Type B pancreatic cell (in vitro differentiated cells): ENCODE measurements around the gene NDUFAF8. TPM values are rescaled to one million over a fixed set of nuclear protein-coding genes. Genes with fewer than 3 reads are reported as not detected.
A peak's percentile ranks its signal among the peaks of the same experiment; 100 is the strongest.

ENCODE experiments used
- DNase-seq: peaks from one replicate; pipeline ENCODE4 v3.0.0; 2021; ENCODE audit warnings: mixed read lengths; ENCODE audit not compliant: unreplicated experiment; ENCODE audit errors: extremely low spot score
- H3K27ac Mint-ChIP-seq: 2 replicates; pipeline ENCODE4 v1.8.0; 2021; ENCODE audit warnings: mild to moderate bottlenecking, mixed read lengths
- H3K27me3 Mint-ChIP-seq: 2 replicates; pipeline ENCODE4 v1.8.0; 2021; ENCODE audit warnings: mixed read lengths
- H3K36me3 Mint-ChIP-seq: 2 replicates; pipeline ENCODE4 v1.8.0; 2021; ENCODE audit warnings: mixed read lengths
- H3K4me1 Mint-ChIP-seq: one replicate; pipeline ENCODE4 v1.8.0; 2021; ENCODE audit warnings: mixed read lengths; ENCODE audit not compliant: unreplicated experiment
- H3K4me3 Mint-ChIP-seq: 2 replicates; pipeline ENCODE4 v1.8.0; 2021; ENCODE audit warnings: mild to moderate bottlenecking, mixed read lengths
- H3K9me3 Mint-ChIP-seq: 2 replicates; pipeline ENCODE4 v1.8.0; 2021; ENCODE audit warnings: mixed read lengths
- CTCF ChIP-seq: fragments of 200-600 bp; sonication (generic); conservative IDR thresholded peaks from 2 replicates; pipeline ENCODE4 v1.5.0; 2021; ENCODE audit warnings: antibody characterized with exemption, mild to moderate bottlenecking
- total RNA-seq: library from RNA; stranded (reverse); gene quantifications from 2 replicates; pipeline ENCODE4 v1.2.1, GENCODE V29; 2021; ENCODE audit warnings: low replicate concordance

NDUFAF8 gene
- total RNA-seq, 1 donor from 2014 or later: 56.9 TPM

- no peak for TF ChIP-seq CTCF
- Mint-ChIP-seq H3K4me3 (no peak overlapping the region), H3K4me1 (peaks cover 7% of the 10 kb centered on the region), H3K27ac (no peak overlapping the region), H3K36me3 (peaks cover 8% of the 10 kb centered on the region), H3K27me3 (no peaks in the 10 kb centered on the region), H3K9me3 (no peaks in the 10 kb centered on the region)
- DNase-seq: no peak
Measured at GRCh38 chr17:81218459-81218858, 20.7 kb upstream of the NDUFAF8 start.

GRCh38 chr17:81218991-81219390 is 20.1 kb upstream of the NDUFAF8 start:
- Mint-ChIP-seq H3K27ac (no peak overlapping the region), H3K27me3 (peaks cover 3% of the 10 kb centered on the region), H3K4me3 (no peak overlapping the region), H3K36me3 (peaks cover 8% of the 10 kb centered on the region), H3K4me1 (peaks cover 12% of the 10 kb centered on the region), H3K9me3 (no peaks in the 10 kb centered on the region)
- DNase-seq: no peak
- no peak for TF ChIP-seq CTCF

DNA sequence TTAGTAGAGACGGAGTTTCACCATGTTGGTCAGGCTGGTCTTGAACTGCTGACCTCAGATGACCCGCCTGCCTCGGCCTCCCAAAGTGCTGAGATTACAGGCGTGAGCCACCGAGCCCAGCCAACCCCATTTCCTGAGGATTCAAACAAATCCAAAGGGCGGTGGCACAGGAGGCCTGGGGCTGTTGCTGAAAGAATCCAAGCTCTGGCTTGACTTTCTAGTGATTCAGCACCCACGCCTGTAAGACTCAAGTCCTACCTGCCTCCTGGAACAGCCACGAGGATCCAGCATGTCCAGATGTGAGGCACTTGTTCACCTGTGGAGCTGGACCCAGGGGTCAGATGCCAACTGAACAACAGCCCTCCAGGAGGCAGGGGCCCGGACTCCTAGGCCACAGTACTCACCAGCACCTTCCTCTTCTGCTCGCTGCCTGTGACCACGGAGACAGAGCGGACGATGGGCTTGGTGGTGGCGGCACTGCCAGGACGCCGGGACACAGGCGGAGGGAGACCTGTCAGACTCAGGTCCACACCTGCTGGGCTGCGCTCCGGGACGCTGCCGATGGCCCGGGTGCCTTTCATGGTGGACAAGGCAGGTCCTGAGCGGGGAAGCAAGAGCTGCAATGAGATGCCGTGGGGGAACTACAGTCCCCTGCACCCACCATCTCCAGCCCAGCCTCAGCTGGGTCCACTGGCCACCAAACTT is 19.5 kb upstream of the NDUFAF8 start:
- peaks cover 8% of the 10 kb centered on the region for H3K36me3 Mint-ChIP-seq
- no peak overlapping the region for H3K4me3 Mint-ChIP-seq
- H3K27ac Mint-ChIP-seq: no peak overlapping the region
- H3K27me3 Mint-ChIP-seq: peaks cover 3% of the 10 kb centered on the region
- DNase-seq: no peak
- TF ChIP-seq CTCF: no peak
- H3K9me3 Mint-ChIP-seq: no peaks in the 10 kb centered on the region
- H3K4me1 Mint-ChIP-seq: peaks cover 12% of the 10 kb centered on the region

DNA sequence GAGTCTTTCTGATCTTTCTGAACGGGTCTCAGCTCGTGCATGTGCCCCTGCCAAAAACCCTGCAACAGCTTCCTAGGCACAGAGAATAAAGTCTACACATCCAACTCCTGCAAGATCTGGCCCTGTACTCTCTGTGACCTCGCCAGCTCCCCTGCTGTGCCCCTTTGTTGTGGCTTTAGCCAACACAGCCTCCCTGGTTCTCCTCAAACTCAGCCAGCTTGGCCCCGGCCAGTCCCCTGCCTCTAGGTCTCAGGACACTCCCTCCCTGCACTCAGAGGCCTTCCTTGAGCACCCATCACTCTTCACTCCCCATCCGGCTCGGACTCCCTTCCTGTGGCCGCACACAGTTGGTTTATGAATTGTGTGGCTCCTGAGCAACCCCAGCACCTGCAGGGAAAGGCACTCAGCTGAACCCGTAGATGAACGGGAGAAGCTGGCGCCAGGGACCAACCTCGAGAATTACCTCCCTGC is 17.7 kb upstream of the NDUFAF8 start:
- Mint-ChIP-seq H3K4me1 (peaks cover 12% of the 10 kb centered on the region), H3K4me3 (peak overlapping the region; percentile 85), H3K27me3 (peaks cover 3% of the 10 kb centered on the region), H3K36me3 (peaks cover 8% of the 10 kb centered on the region), H3K9me3 (no peaks in the 10 kb centered on the region), H3K27ac (no peak overlapping the region)
- no peak for DNase-seq
- no peak for TF ChIP-seq CTCF

- H3K4me3 Mint-ChIP-seq: peak overlapping the region; percentile 85
- H3K27ac Mint-ChIP-seq: no peak overlapping the region
- no peak for TF ChIP-seq CTCF
- no peak for DNase-seq
- peaks cover 12% of the 10 kb centered on the region for H3K4me1 Mint-ChIP-seq
- H3K9me3 Mint-ChIP-seq: no peaks in the 10 kb centered on the region
- peaks cover 7% of the 10 kb centered on the region for H3K36me3 Mint-ChIP-seq
- peaks cover 3% of the 10 kb centered on the region for H3K27me3 Mint-ChIP-seq
Measured at GRCh38 chr17:81221842-81222619, 17.1 kb upstream of the NDUFAF8 start.
